ENCODE data around the gene BRIP1.
"Not testable (repeated sequence)": the region's sequence is repeated elsewhere in the genome, so short reads cannot be mapped to it uniquely, and the experiment has no call there.

The BRIP1 gene

GRCh38 chr17:61836266-61837174 is 26.8 kb downstream of the BRIP1 start:
- no peak for TF ChIP-seq Cebpa-rat (IDR thresholded peaks at IDR 0.05)
- Histone ChIP-seq H3K36me3 (peaks cover 0 to 54% (median 16%) of the 10 kb centered on the region in 11 experiments; a peak in 14 of 22 replicates), H3K4me2 (no peak overlapping the region), H3K9ac (no peak overlapping the region), H3K27me3 (no peaks in the 10 kb centered on the region), H3K9me3 (replicated peaks in 1 of 11) (no peaks in the 10 kb centered on the region), H3K4me1 (no peaks in the 10 kb centered on the region), H3K4me3 (no peak overlapping the region), H4K20me1 (no peaks in the 10 kb centered on the region), H3K27ac (no peak overlapping the region)

GRCh38 chr17:61835606-61836005 is 27.7 kb downstream of the BRIP1 start:
- Histone ChIP-seq H3K4me3 (no peak overlapping the region), H3K36me3 (peaks cover 0 to 45% (median 9%) of the 10 kb centered on the region in 11 experiments; a peak in 10 of 22 replicates), H3K4me2 (no peak overlapping the region), H4K20me1 (no peaks in the 10 kb centered on the region), H3K4me1 (no peaks in the 10 kb centered on the region), H3K27ac (no peak overlapping the region), H3K27me3 (no peaks in the 10 kb centered on the region), H3K9me3 (replicated peaks in 1 of 11) (no peaks in the 10 kb centered on the region), H3K9ac (no peak overlapping the region)
- TF ChIP-seq Cebpa-rat (IDR thresholded peaks at IDR 0.05) = no peak

GRCh38 chr17:61834610-61835009 is 28.7 kb downstream of the BRIP1 start:
- Histone ChIP-seq H4K20me1 (no peaks in the 10 kb centered on the region), H3K27ac (no peak overlapping the region)
- no peak for TF ChIP-seq Cebpa-rat (IDR thresholded peaks at IDR 0.05)

GRCh38 chr17:61833536-61834193 is 29.7 kb downstream of the BRIP1 start:
- Histone ChIP-seq H3K4me1 (no peaks in the 10 kb centered on the region), H3K36me3 (peaks cover 0 to 38% (median 2%) of the 10 kb centered on the region in 11 experiments; a peak in 9 of 22 replicates), H3K9ac (no peak overlapping the region), H3K9me3 (replicated peaks in 1 of 11) (peaks cover 0 to 1% (median 0%) of the 10 kb centered on the region in 11 experiments; a peak in 4 of 22 replicates), H4K20me1 (no peaks in the 10 kb centered on the region), H3K27ac (no peak overlapping the region), H3K4me2 (no peak overlapping the region), H3K27me3 (no peaks in the 10 kb centered on the region), H3K4me3 (no peak overlapping the region)
- no peak for TF ChIP-seq Cebpa-rat (IDR thresholded peaks at IDR 0.05)

More at GRCh38 chr17:61834610-61835009, 28.7 kb downstream of the BRIP1 start:
- no peaks in the 10 kb centered on the region for H3K27me3 ChIP-seq
- H3K9me3 ChIP-seq (replicated peaks in 1 of 11) = no peaks in the 10 kb centered on the region
- H3K36me3 ChIP-seq = peaks cover 0 to 36% (median 0%) of the 10 kb centered on the region in 11 experiments; a peak in 8 of 22 replicates
- H3K4me2 ChIP-seq = no peak overlapping the region
- no peak overlapping the region for H3K9ac ChIP-seq
- H3K4me1 ChIP-seq = no peaks in the 10 kb centered on the region
- H3K4me3 ChIP-seq = no peak overlapping the region

- H3K4me3 ChIP-seq = no peak overlapping the region
- peaks cover 0 to 50% (median 14%) of the 10 kb centered on the region in 11 experiments; a peak in 19 of 22 replicates for H3K36me3 ChIP-seq
- H4K20me1 ChIP-seq = no peaks in the 10 kb centered on the region
- peaks cover 5 to 13% (median 11%) of the 10 kb centered on the region in 11 experiments; a peak in 20 of 22 replicates for H3K9me3 ChIP-seq (replicated peaks in 1 of 11)
- H3K4me2 ChIP-seq = no peak overlapping the region
- H3K27me3 ChIP-seq = no peaks in the 10 kb centered on the region
- H3K27ac ChIP-seq = no peak overlapping the region
- no peak for TF ChIP-seq Cebpa-rat (IDR thresholded peaks at IDR 0.05)
- H3K9ac ChIP-seq = no peak overlapping the region
- H3K4me1 ChIP-seq = no peaks in the 10 kb centered on the region
Observed at GRCh38 chr17:61832463-61832862, 30.9 kb downstream of the BRIP1 start.

- Histone ChIP-seq H3K9me3 (replicated peaks in 1 of 11) (peaks cover 7 to 22% (median 17%) of the 10 kb centered on the region in 11 experiments; a peak in 20 of 22 replicates), H3K4me2 (no peak overlapping the region), H3K4me3 (no peak overlapping the region), H3K9ac (no peak overlapping the region), H3K27me3 (no peaks in the 10 kb centered on the region), H3K36me3 (peaks cover 0 to 54% (median 27%) of the 10 kb centered on the region in 11 experiments; a peak in 19 of 22 replicates), H4K20me1 (no peaks in the 10 kb centered on the region), H3K27ac (no peak overlapping the region), H3K4me1 (no peaks in the 10 kb centered on the region)
- no peak for TF ChIP-seq Cebpa-rat (IDR thresholded peaks at IDR 0.05)
Observed at GRCh38 chr17:61831099-61831498, 32.2 kb downstream of the BRIP1 start.

GRCh38 chr17:61828694-61829093 is 34.6 kb downstream of the BRIP1 start:
- Histone ChIP-seq H3K9me3 (replicated peaks in 1 of 11) (peaks cover 11 to 39% (median 27%) of the 10 kb centered on the region in 11 experiments; a peak in 20 of 22 replicates), H3K27me3 (no peaks in the 10 kb centered on the region), H3K4me3 (no peak overlapping the region), H4K20me1 (no peaks in the 10 kb centered on the region), H3K27ac (no peak overlapping the region), H3K36me3 (peaks cover 0 to 61% (median 44%) of the 10 kb centered on the region in 11 experiments; a peak in 19 of 22 replicates), H3K9ac (no peak overlapping the region), H3K4me2 (no peak overlapping the region), H3K4me1 (no peaks in the 10 kb centered on the region)
- no peak for TF ChIP-seq Cebpa-rat (IDR thresholded peaks at IDR 0.05)

- Histone ChIP-seq H3K27ac (no peak overlapping the region), H3K36me3 (peaks cover 0 to 66% (median 48%) of the 10 kb centered on the region in 11 experiments; a peak in 19 of 22 replicates), H4K20me1 (no peaks in the 10 kb centered on the region), H3K4me2 (no peak overlapping the region), H3K27me3 (no peaks in the 10 kb centered on the region), H3K9ac (no peak overlapping the region), H3K4me1 (no peaks in the 10 kb centered on the region), H3K9me3 (replicated peaks in 1 of 11) (peaks cover 11 to 39% (median 27%) of the 10 kb centered on the region in 11 experiments; a peak in 20 of 22 replicates), H3K4me3 (no peak overlapping the region)
- no peak for TF ChIP-seq Cebpa-rat (IDR thresholded peaks at IDR 0.05)
Observed at GRCh38 chr17:61827649-61828395, 35.5 kb downstream of the BRIP1 start.

- H3K4me2 ChIP-seq, H3K9ac ChIP-seq, H3K27me3 ChIP-seq, H3K4me3 ChIP-seq, H3K27ac ChIP-seq, H4K20me1 ChIP-seq, H3K4me1 ChIP-seq: not testable (repeated sequence)
- Histone ChIP-seq H3K36me3 (peaks cover 0 to 72% (median 56%) of the 10 kb centered on the region in 11 experiments; a peak in 19 of 22 replicates), H3K9me3 (replicated peaks in 1 of 11) (peaks cover 11 to 44% (median 27%) of the 10 kb centered on the region in 11 experiments; a peak in 20 of 22 replicates)
Observed at GRCh38 chr17:61826866-61827265, 36.5 kb downstream of the BRIP1 start.

GRCh38 chr17:61826198-61826597 is 37.1 kb downstream of the BRIP1 start:
- H3K4me3 ChIP-seq, H3K9ac ChIP-seq, H3K4me2 ChIP-seq, H3K27me3 ChIP-seq, H3K4me1 ChIP-seq, H4K20me1 ChIP-seq, H3K27ac ChIP-seq: not testable (repeated sequence)
- peaks cover 15 to 51% (median 34%) of the 10 kb centered on the region in 11 experiments for H3K9me3 ChIP-seq (replicated peaks in 1 of 11)
- peaks cover 4 to 76% (median 63%) of the 10 kb centered on the region in 11 experiments; a peak in 20 of 22 replicates for H3K36me3 ChIP-seq
